A549 (cell line): ENCODE measurements around the gene MRAS. TPM values are rescaled to one million over a fixed set of nuclear protein-coding genes. Genes with fewer than 3 reads are reported as not detected.

Experiments
- ATAC-seq, 2 experiments: fragments of 200-7000 bp in 1 of 2; fragments of >200 bp in 1 of 2; cut with Nextera tagmentation in 1 of 2; cut with Tn5 transposase in 1 of 2; 3 replicates each; pipeline versions ENCODE4 v1.8.0 to v1.9.1; 2018 to 2020; ENCODE audit warnings: mild to moderate bottlenecking in 1 of 2, moderate library complexity in 1 of 2
- CTCF ChIA-PET: fragments of 300-600 bp; sonication (Branson Sonifier 250); formaldehyde crosslinking; extraction: SDS; loops from one replicate; lab custom pipeline; 2021; ENCODE audit warnings: antibody characterized with exemption, inconsistent platforms; lab: Yijun Ruan, JAX
- POLR2A ChIA-PET: fragments of 350-600 bp; formaldehyde crosslinking; extraction: SDS; loops from one replicate; lab custom pipeline; 2021; ENCODE audit warnings: antibody characterized with exemption, inconsistent platforms; lab: Yijun Ruan, JAX
- DNase-seq, 2 experiments: peaks; one replicate each; pipeline versions ENCODE4 v3.0.0 to v3.0.0-alpha.2; 2011 to 2016; ENCODE audit warnings: low read depth in 1 of 2, low spot score in 1 of 2
- FAIRE-seq: peaks from 2 replicates; lab custom pipeline; 2011; peaks lifted over from hg19 to GRCh38; lab: Jason Lieb, UNC
- H3K27ac ChIP-seq, 2 experiments: fragments of >200 bp; sonication (Bioruptor Twin); formaldehyde crosslinking; 3 replicates each; pipeline ENCODE4 v1.5.1; 2016 to 2017
- H3K4me1 ChIP-seq: fragments of >200 bp; sonication (Bioruptor Twin); formaldehyde crosslinking; 3 replicates; pipeline ENCODE4 v1.6.1; 2016
- H3K4me2 ChIP-seq: fragments of >200 bp; sonication (Bioruptor Twin); formaldehyde crosslinking; 3 replicates; pipeline ENCODE4 v1.6.1; 2016
- H3K4me3 ChIP-seq: fragments of >200 bp; sonication (Bioruptor Twin); formaldehyde crosslinking; 3 replicates; pipeline ENCODE4 v1.5.1; 2016
- H3K9me3 ChIP-seq: fragments of >200 bp; sonication (Bioruptor Twin); formaldehyde crosslinking; 3 replicates; pipeline ENCODE4 v1.6.1; 2016
- ATOH8 ChIP-seq: fragments of 250-450 bp; sonication (Bioruptor Pico); IDR thresholded peaks from 2 replicates; pipeline ENCODE4 v1.5.0; 2020; ENCODE audit warnings: low read depth, mild to moderate bottlenecking, moderate library complexity
- CBX8 ChIP-seq: fragments of 200-600 bp; sonication (generic); IDR thresholded peaks from 2 replicates; pipeline ENCODE4 v1.6.1; 2016
- CHD4 ChIP-seq: fragments of 200-600 bp; sonication (generic); IDR thresholded peaks from 2 replicates; pipeline ENCODE4 v1.6.1; 2016; ENCODE audit warnings: antibody characterized with exemption, mild to moderate bottlenecking, borderline replicate concordance
- EP300 ChIP-seq, 2 experiments: fragments of >200 bp; sonication (Bioruptor Twin); formaldehyde crosslinking; IDR thresholded peaks; 2 replicates in 1 of 2; 3 replicates in 1 of 2; pipeline ENCODE4 v1.6.1; 2016 to 2017
- ESRRA ChIP-seq: fragments of 150-350 bp; IDR thresholded peaks from 2 replicates; pipeline ENCODE4 v1.6.1; 2014; ENCODE audit warnings: mild to moderate bottlenecking, low read length, borderline replicate concordance
- GATA3 ChIP-seq: IDR thresholded peaks from 2 replicates; pipeline ENCODE4 v1.6.1; 2012; ENCODE audit warnings: borderline replicate concordance
- HDAC2 ChIP-seq: fragments of 200-600 bp; sonication (generic); IDR thresholded peaks from 2 replicates; pipeline ENCODE4 v1.6.1; 2016
- HMGXB4 ChIP-seq: fragments of 250-450 bp; sonication (Bioruptor Pico); IDR thresholded peaks from 2 replicates; pipeline ENCODE4 v1.5.0; 2021; ENCODE audit warnings: mild to moderate bottlenecking, moderate library complexity, borderline replicate concordance
- HOXA7 ChIP-seq: fragments of 250-450 bp; sonication (Bioruptor Pico); IDR thresholded peaks from 2 replicates; pipeline ENCODE4 v1.5.0; 2020; ENCODE audit warnings: mild to moderate bottlenecking, moderate library complexity
- HOXB5 ChIP-seq: fragments of 250-450 bp; sonication (Bioruptor Pico); IDR thresholded peaks from 2 replicates; pipeline ENCODE4 v1.5.0; 2020; ENCODE audit warnings: mild to moderate bottlenecking, moderate library complexity
- JUN ChIP-seq, 2 experiments: fragments of >200 bp; sonication (Bioruptor Twin); formaldehyde crosslinking; IDR thresholded peaks; 2 replicates in 1 of 2; 3 replicates in 1 of 2; pipeline ENCODE4 v1.6.1; 2016 to 2017
- JUNB ChIP-seq: fragments of >200 bp; sonication (Bioruptor Twin); formaldehyde crosslinking; IDR thresholded peaks from 2 replicates; pipeline ENCODE4 v1.6.1; 2016
- MAX ChIP-seq: IDR thresholded peaks from 2 replicates; pipeline ENCODE4 v1.6.1; 2012
- MYC ChIP-seq: IDR thresholded peaks from 2 replicates; pipeline ENCODE4 v1.6.1; 2012; ENCODE audit warnings: mild to moderate bottlenecking, inconsistent platforms, low read length, improper control_type of control experiment, borderline replicate concordance
- PBX3 ChIP-seq: IDR thresholded peaks from 2 replicates; pipeline ENCODE4 v1.6.1; 2012
- POLR2AphosphoS2 ChIP-seq: conservative IDR thresholded peaks from 2 replicates; pipeline ENCODE4 v1.6.1; 2012; ENCODE audit warnings: low read length, improper control_type of control experiment, inconsistent platforms
- RAD21 ChIP-seq, 2 experiments: fragments of >200 bp in 1 of 2; sonication (Bioruptor Twin) in 1 of 2; formaldehyde crosslinking in 1 of 2; IDR thresholded peaks in 1 of 2; conservative IDR thresholded peaks in 1 of 2; 2 replicates in 1 of 2; 3 replicates in 1 of 2; pipeline ENCODE4 v1.6.1; 2012 to 2018; ENCODE audit warnings: inconsistent platforms in 1 of 2
- RARB ChIP-seq: fragments of 250-450 bp; sonication (Bioruptor Pico); IDR thresholded peaks from 2 replicates; pipeline ENCODE4 v1.8.0; 2021; ENCODE audit warnings: mild to moderate bottlenecking, moderate library complexity
- REST ChIP-seq: fragments of 200-600 bp; sonication (generic); IDR thresholded peaks from 2 replicates; pipeline ENCODE4 v1.6.1; 2016; ENCODE audit warnings: antibody characterized with exemption, mild to moderate bottlenecking, moderate library complexity
- RNF2 ChIP-seq: fragments of 200-600 bp; sonication (generic); IDR thresholded peaks from 2 replicates; pipeline ENCODE4 v1.6.1; 2016; ENCODE audit warnings: low read depth, mild to moderate bottlenecking, antibody characterized with exemption, moderate library complexity, borderline replicate concordance
- SMC3 ChIP-seq: fragments of >200 bp; sonication (Bioruptor Twin); formaldehyde crosslinking; IDR thresholded peaks from 3 replicates; pipeline ENCODE4 v1.6.1; 2018; ENCODE audit warnings: inconsistent platforms
- USF2 ChIP-seq: fragments of 450-650 bp; IDR thresholded peaks from 2 replicates; pipeline ENCODE4 v1.6.1; 2014; ENCODE audit warnings: antibody characterized with exemption
- ZC3H11A ChIP-seq: fragments of 450-650 bp; IDR thresholded peaks from 2 replicates; pipeline ENCODE4 v1.6.1; 2014; ENCODE audit warnings: antibody characterized with exemption, mild to moderate bottlenecking
- ZNF302 ChIP-seq: fragments of 250-450 bp; sonication (Bioruptor Pico); IDR thresholded peaks from 2 replicates; pipeline ENCODE4 v1.9.0; 2021; ENCODE audit warnings: inconsistent platforms, mild to moderate bottlenecking, moderate library complexity
- ZSCAN20 ChIP-seq: fragments of 250-450 bp; sonication (Bioruptor Pico); IDR thresholded peaks from 2 replicates; pipeline ENCODE4 v1.8.0; 2022; ENCODE audit warnings: mild to moderate bottlenecking, moderate library complexity
- WGBS: methylation state at CpG from one replicate; pipeline ENCODE4 v1.1.6; 2017; ENCODE audit errors: missing lambda C conversion rate; 5-methylcytosine and 5-hydroxymethylcytosine counted together
- polyA plus RNA-seq, 4 experiments: library from polyadenylated mRNA; depleted of rRNA in 3 of 4; stranded (reverse); fragments of >200 nt; fragmentation: RNase III in 1 of 4; extraction: RNeasy Plus Mini Kit Qiagen cat#74134 plus additional on column Dnase treatment in 1 of 4; gene quantifications; 2 replicates in 3 of 4; 3 replicates in 1 of 4; pipeline ENCODE4 v1.2.3, GENCODE V29; 2011 to 2017

The MRAS gene
- polyA plus RNA-seq, 2 of the 4 experiments (the other 2 are of a cell fraction): 11.2 to 15.0 TPM

- Histone ChIP-seq H3K4me3 (no peak overlapping the region), H3K27ac (no peak overlapping the region), H3K4me1 (no peaks in the 10 kb centered on the region), H3K4me2 (no peak overlapping the region), H3K9me3 (no peaks in the 10 kb centered on the region)
- FAIRE-seq: no peak
- 71% methylated on average over 3 of the region's 5 CpGs for WGBS
- TF ChIP-seq MAX (no peak), ZSCAN20 (CRISPR knock-in tag) (no peak), ZC3H11A (no peak), REST (no peak), RAD21 (conservative IDR thresholded peaks at IDR 0.05 in 1 of 2, IDR thresholded peaks at IDR 0.05 in 1 of 2) (no peak), ATOH8 (CRISPR knock-in tag) (no peak), RNF2 (no peak), POLR2AphosphoS2 (no peak), MYC (no peak), HMGXB4 (CRISPR knock-in tag) (no peak), JUNB (no peak)
- POLR2A ChIA-PET: no interaction called here
- no peak for ATAC-seq
- no peak for DNase-seq
- CTCF ChIA-PET: interaction anchor here (1.0 to 4.3 kb wide), 2 partner anchors 12 to 518 kb away, joined by 3 to 24 read pairs; no protein-coding TSS in a partner anchor
Observed at GRCh38 chr3:138405486-138405885, 57.1 kb downstream of the MRAS start.

GRCh38 chr3:138406606-138407005 lies 58.2 kb downstream of the MRAS start:
- no peak overlapping the region for H3K4me3 ChIP-seq
- 15% methylated on average over 2 of the region's 2 CpGs for WGBS
- POLR2A ChIA-PET: no interaction called here
- FAIRE-seq (no peak), DNase-seq (no peak), ATAC-seq (no peak)
- H3K9me3 ChIP-seq: no peaks in the 10 kb centered on the region
- H3K4me2 ChIP-seq: no peak overlapping the region
- CTCF ChIA-PET: interaction anchor here (4.3 kb wide), 1 partner anchor 11 kb away, joined by 24 read pairs; no protein-coding TSS in a partner anchor
- H3K4me1 ChIP-seq: no peaks in the 10 kb centered on the region
- TF ChIP-seq USF2 (no peak), RAD21 (conservative IDR thresholded peaks at IDR 0.05 in 1 of 2, IDR thresholded peaks at IDR 0.05 in 1 of 2) (no peak), EP300 (IDR thresholded peaks at IDR 0.05) (no peak), CHD4 (no peak), JUN (IDR thresholded peaks at IDR 0.05) (no peak), JUNB (no peak), CBX8 (no peak), HOXB5 (CRISPR knock-in tag) (no peak), ESRRA (no peak), ZSCAN20 (CRISPR knock-in tag) (no peak), SMC3 (no peak), HDAC2 (no peak), HOXA7 (CRISPR knock-in tag) (no peak), RARB (CRISPR knock-in tag) (no peak), GATA3 (no peak), ZNF302 (CRISPR knock-in tag) (no peak), PBX3 (no peak)
- H3K27ac ChIP-seq: no peak overlapping the region
